ENCODE measurements around the gene MMP17.
A peak's percentile ranks its signal among the peaks of the same experiment; 100 is the strongest.

Gene MMP17

GRCh38 chr12:131895640-131896079, 67.5 kb downstream of the MMP17 start:
- no peak for DNase-seq (ENCODE audit: low read depth)

- peak; percentile 47 for DNase-seq (ENCODE audit: low read depth)
These were observed 68.1 kb downstream of the MMP17 start for GRCh38 chr12:131896080-131896810.

- no peak for DNase-seq (ENCODE audit: low read depth)
These were observed 68.6 kb downstream of the MMP17 start for GRCh38 chr12:131896811-131897270.

- no peak for DNase-seq (ENCODE audit: low read depth)
These were observed 69.1 kb downstream of the MMP17 start for GRCh38 chr12:131897276-131897675.

DNA sequence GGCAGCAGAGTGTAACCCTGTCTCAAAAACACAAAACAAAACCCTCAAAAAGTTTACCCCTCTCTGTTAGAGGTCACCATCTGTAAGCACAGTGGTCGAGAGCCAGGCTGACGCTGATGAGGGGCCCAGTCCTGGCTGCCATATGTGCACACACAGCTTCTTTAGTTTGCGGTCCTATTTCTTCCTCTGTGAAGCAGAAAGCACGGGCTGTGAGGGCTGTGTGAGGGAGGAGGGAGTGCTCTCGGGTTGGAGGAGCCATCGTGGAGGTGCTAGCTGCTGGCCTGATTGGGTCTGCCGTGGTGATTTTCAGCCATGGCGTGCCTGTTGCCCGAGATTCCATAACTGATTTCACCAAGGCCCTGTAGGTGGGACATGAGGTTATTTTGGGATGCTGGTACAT, 69.7 kb downstream of the MMP17 start:
- DNase-seq (ENCODE audit: low read depth): no peak

DNA sequence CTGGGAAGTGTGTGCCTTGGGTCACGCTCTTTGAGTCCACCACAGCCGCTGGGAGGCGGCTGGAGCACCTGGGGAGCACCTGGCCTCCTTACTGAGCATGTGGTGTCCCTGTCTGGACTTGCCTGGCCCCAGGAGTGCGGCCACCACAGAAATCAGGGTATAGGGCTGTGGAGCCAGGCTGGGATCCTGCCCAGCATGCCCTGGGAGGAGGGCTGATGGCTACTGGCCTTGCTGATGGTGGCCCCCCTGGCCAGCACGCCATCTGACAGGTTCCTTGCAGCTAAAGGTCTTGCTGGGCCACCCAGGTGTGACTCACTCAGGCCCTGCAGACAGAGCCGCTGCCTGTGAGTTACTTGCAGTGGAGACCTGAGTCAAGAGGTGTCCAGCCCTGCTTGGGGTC, 72.2 kb downstream of the MMP17 start:
- DNase-seq (ENCODE audit: low read depth): no peak

Data from activated gamma-delta T cell treated with anti-CD3 and anti-CD28 coated beads, Interleukin-2, amount 50 U/mL, for 16 hours (primary cell).